Muscle layer of colon (tissue), 2 donors: ENCODE measurements around the gene PAFAH1B2.
"Not testable (repeated sequence)": the region's sequence is repeated elsewhere in the genome, so short reads cannot be mapped to it uniquely, and the experiment has no call there.

Experiments used
- H3K27ac ChIP-seq: one replicate; pipeline ENCODE4 v1.7.0; 2013; ENCODE audit warnings: low read depth, mild to moderate bottlenecking, low read length, moderate library complexity
- H3K27me3 ChIP-seq, 2 donors: one replicate each; pipeline ENCODE4 v1.7.0; 2013; ENCODE audit warnings: low read length in 2 of 2, mild to moderate bottlenecking in 2 of 2; ENCODE audit not compliant: insufficient read depth in 2 of 2, control insufficient read depth in 1 of 2
- H3K36me3 ChIP-seq: one replicate; pipeline ENCODE4 v1.7.0; 2013; ENCODE audit warnings: mild to moderate bottlenecking, low read length; ENCODE audit not compliant: insufficient read depth
- H3K4me1 ChIP-seq: one replicate; pipeline ENCODE4 v1.7.0; 2013; ENCODE audit warnings: mild to moderate bottlenecking, low read length; ENCODE audit not compliant: insufficient read depth
- H3K4me3 ChIP-seq, 2 donors: one replicate each; pipeline ENCODE4 v1.7.0; 2013; ENCODE audit warnings: low read length in 2 of 2, low read depth in 1 of 2, mild to moderate bottlenecking in 1 of 2, moderate library complexity in 1 of 2
- H3K9ac ChIP-seq: one replicate; pipeline ENCODE4 v1.7.0; 2013; ENCODE audit warnings: low read length
- H3K9me3 ChIP-seq: one replicate; pipeline ENCODE4 v1.7.0; 2013; ENCODE audit warnings: mild to moderate bottlenecking, low read length
- donor health status: abdominal sarcoma.
- donor health status: Adenocarcinoma of cecum.

The PAFAH1B2 gene

GRCh38 chr11:117200813-117201657 lies 56.9 kb downstream of the PAFAH1B2 start:
- H3K9ac ChIP-seq: peak overlapping the region; percentile 99
- no peaks in the 10 kb centered on the region for H3K27me3 ChIP-seq
- peaks cover 32% of the 10 kb centered on the region for H3K4me1 ChIP-seq
- peak overlapping the region; percentile 96 for H3K27ac ChIP-seq
- H3K4me3 ChIP-seq: peak overlapping the region; percentile 86 to 97
- peaks cover 58% of the 10 kb centered on the region for H3K36me3 ChIP-seq
- no peaks in the 10 kb centered on the region for H3K9me3 ChIP-seq

GRCh38 chr11:117201658-117202305 lies 57.7 kb downstream of the PAFAH1B2 start:
- peaks cover 58% of the 10 kb centered on the region for H3K36me3 ChIP-seq
- H3K9ac ChIP-seq: peak overlapping the region; percentile 99
- peaks cover 32% of the 10 kb centered on the region for H3K4me1 ChIP-seq
- H3K27ac ChIP-seq: peak overlapping the region; percentile 96
- no peaks in the 10 kb centered on the region for H3K27me3 ChIP-seq
- H3K4me3 ChIP-seq: peak overlapping the region; percentile 86 to 97
- H3K9me3 ChIP-seq: no peaks in the 10 kb centered on the region

DNA sequence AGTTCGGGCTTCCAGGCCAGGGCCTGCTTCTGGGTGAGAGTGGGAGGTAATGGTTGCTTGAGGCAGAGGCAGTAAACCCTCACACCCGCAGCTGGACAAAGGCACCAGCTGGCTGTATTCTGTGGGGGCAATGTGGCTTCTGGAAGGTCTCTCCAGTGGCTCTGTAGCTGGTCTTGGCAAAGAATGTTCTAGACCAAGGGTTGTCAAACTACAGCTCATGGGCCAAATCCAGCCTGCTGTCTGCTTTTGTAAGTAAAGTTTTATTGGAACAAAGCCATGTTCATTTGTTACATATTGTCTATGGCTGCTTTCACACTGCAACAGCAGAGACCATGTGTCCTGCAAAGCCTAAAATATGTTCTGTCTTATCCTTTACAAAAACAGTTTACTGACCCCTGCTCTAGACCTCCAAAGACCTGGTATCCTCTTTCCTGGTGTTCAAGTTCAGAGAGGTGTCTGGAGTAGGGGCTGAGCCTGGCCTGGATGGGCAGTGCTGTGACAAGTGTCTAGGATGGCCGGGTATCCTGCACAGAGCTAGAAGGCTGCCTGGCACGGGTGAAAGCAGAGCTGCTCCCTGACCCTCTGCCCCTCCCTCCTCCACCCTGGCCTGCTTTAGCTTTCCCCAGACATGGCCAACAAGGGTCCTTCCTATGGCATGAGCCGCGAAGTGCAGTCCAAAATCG lies 58.4 kb downstream of the PAFAH1B2 start:
- no peaks in the 10 kb centered on the region for H3K9me3 ChIP-seq
- no peaks in the 10 kb centered on the region for H3K27me3 ChIP-seq
- H3K4me3 ChIP-seq: peak overlapping the region; percentile 86 to 97
- H3K4me1 ChIP-seq: peaks cover 26% of the 10 kb centered on the region
- peak overlapping the region; percentile 96 for H3K27ac ChIP-seq
- peaks cover 58% of the 10 kb centered on the region for H3K36me3 ChIP-seq
- peak overlapping the region; percentile 99 for H3K9ac ChIP-seq

GRCh38 chr11:117203069-117203407 lies 59.0 kb downstream of the PAFAH1B2 start:
- Histone ChIP-seq H3K36me3 (peaks cover 58% of the 10 kb centered on the region), H3K4me3 (peak overlapping the region; percentile 86 to 97), H3K4me1 (peaks cover 24% of the 10 kb centered on the region), H3K27ac (peak overlapping the region; percentile 96), H3K9ac (peak overlapping the region; percentile 99), H3K27me3 (no peaks in the 10 kb centered on the region), H3K9me3 (no peaks in the 10 kb centered on the region)

DNA sequence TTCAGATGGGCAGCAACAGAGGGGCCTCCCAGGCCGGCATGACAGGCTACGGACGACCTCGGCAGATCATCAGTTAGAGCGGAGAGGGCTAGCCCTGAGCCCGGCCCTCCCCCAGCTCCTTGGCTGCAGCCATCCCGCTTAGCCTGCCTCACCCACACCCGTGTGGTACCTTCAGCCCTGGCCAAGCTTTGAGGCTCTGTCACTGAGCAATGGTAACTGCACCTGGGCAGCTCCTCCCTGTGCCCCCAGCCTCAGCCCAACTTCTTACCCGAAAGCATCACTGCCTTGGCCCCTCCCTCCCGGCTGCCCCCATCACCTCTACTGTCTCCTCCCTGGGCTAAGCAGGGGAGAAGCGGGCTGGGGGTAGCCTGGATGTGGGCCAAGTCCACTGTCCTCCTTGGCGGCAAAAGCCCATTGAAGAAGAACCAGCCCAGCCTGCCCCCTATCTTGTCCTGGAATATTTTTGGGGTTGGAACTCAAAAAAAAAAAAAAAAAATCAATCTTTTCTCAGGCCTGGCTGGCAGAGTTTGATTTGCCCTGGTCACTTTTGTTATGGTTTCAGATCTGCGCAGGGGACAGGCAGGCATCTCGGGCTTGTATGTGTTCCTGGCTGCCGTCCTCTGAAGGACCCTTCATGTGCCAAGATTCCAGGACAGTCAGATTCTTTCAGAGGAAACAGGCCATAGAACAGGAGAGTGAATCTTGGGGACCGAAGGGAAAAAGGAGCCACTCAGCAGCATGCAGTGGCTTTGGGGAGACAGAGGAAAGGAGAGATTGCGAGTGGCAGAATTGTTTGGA lies 60.4 kb downstream of the PAFAH1B2 start:
- H3K27ac ChIP-seq: peak overlapping the region; percentile 96
- no peaks in the 10 kb centered on the region for H3K9me3 ChIP-seq
- no peaks in the 10 kb centered on the region for H3K27me3 ChIP-seq
- peak overlapping the region in 1 of 2 donors; percentile 97 for H3K4me3 ChIP-seq
- H3K36me3 ChIP-seq: peaks cover 58% of the 10 kb centered on the region
- H3K9ac ChIP-seq: peak overlapping the region; percentile 99
- H3K4me1 ChIP-seq: peaks cover 19% of the 10 kb centered on the region

DNA sequence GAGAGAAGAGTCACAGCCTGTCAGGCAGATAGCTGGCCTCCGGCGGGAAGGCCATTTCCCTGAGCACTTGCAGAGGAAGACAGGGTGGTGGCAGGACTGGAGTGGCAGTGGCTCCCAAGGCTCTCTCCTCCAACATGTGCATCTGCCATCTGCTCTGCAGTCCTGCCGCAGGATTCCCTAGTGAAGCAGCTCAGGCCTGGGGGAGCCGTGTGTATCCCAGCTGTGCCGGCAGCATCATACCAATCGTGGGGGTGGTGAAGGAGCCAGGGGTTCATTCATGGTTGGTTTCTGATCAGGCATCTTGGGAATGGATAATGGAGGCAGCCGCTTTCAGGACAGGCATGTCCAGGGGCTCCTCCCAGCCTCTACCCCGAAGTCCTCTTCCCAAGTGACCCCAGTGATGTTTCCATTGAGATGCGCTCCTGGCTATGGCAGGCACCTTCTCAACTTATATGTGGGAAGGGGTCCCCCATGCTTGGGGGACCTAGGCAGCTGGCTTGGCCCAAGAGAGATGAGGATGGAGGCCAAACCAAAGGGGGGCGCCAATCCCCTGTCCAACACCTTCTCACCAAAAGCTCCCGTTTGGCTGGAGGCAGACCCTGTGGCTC lies 61.2 kb downstream of the PAFAH1B2 start:
- H3K27ac ChIP-seq: peak overlapping the region; percentile 96
- peaks cover 19% of the 10 kb centered on the region for H3K4me1 ChIP-seq
- H3K36me3 ChIP-seq: peaks cover 54% of the 10 kb centered on the region

GRCh38 chr11:117206111-117206510 lies 62.0 kb downstream of the PAFAH1B2 start:
- H3K36me3 ChIP-seq: peaks cover 46% of the 10 kb centered on the region
- H3K9ac ChIP-seq, H3K9me3 ChIP-seq, H3K27me3 ChIP-seq, H3K4me3 ChIP-seq: not testable (repeated sequence)
- peak overlapping the region; percentile 76 for H3K27ac ChIP-seq
- H3K4me1 ChIP-seq: peaks cover 19% of the 10 kb centered on the region

More for the DNA sequence above, 61.2 kb downstream of the PAFAH1B2 start:
- H3K9me3 ChIP-seq: no peaks in the 10 kb centered on the region
- H3K9ac ChIP-seq: peak overlapping the region; percentile 99
- no peaks in the 10 kb centered on the region for H3K27me3 ChIP-seq
- peak overlapping the region in 1 of 2 donors; percentile 97 for H3K4me3 ChIP-seq

DNA sequence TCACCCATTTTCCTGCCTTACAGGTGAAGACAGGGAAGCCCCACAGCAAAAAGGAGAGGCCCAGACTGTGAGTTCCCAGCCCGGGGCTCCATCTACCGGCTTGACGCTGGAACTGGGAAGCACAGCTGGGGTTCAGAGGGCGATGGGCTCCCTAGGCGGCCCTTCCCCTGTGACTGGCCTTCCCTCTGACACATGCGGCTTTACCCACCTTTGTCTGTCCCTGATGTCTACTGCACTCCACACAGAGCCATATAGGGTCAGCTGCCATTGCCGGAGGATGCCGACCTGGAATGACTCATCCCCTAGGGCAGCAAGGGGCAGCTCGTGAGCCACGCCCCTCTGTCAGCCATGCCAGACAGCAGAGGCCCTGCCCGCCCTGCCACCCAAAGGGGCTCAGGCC lies 62.8 kb downstream of the PAFAH1B2 start:
- peaks cover 38% of the 10 kb centered on the region for H3K36me3 ChIP-seq
- H3K27ac ChIP-seq: not testable (repeated sequence)

DNA sequence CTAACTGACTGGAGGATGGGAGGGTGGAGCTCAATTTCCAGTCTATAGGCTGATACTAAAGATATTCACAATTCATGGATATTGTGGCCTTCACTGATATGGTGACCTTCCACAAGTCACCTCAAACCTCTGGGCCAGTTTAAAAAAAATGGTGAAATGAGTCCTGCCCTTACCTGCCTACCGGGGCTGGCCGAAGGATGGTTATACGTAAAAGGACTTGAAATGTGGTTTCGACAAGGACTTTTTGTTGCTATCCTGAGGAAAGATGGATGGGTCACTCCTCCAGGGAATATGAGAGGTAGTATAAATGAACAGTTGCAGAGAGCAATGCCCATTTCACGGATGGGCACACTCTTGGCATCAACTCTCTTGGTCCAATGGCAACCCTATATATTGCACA lies 63.4 kb downstream of the PAFAH1B2 start:
- Histone ChIP-seq H3K36me3 (peaks cover 32% of the 10 kb centered on the region), H3K4me1 (peaks cover 19% of the 10 kb centered on the region)
- not testable (repeated sequence) for H3K9me3 ChIP-seq, H3K4me3 ChIP-seq, H3K9ac ChIP-seq, H3K27me3 ChIP-seq, H3K27ac ChIP-seq

More for the DNA sequence above, 62.8 kb downstream of the PAFAH1B2 start:
- not testable (repeated sequence) for H3K9ac ChIP-seq, H3K9me3 ChIP-seq, H3K27me3 ChIP-seq, H3K4me3 ChIP-seq
- H3K4me1 ChIP-seq: peaks cover 19% of the 10 kb centered on the region

DNA sequence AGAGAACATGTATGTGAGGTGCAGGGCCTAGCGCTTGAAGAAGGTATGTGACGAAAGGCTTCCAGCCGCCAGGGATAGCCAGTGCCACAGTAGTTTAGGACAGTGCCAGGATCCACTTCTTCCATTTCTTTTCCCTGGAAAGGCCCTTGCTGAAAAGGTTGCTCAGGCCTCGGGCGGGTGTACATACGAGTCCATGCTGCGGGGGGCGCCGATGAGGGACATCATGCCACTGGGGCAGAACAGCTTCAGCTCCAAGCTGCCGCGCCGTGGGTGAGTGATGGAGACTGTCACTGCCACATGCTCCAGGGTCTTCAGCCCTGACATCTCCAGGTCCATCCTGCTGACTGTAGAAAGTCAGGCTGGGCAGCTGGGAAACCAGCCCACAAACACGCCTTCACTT lies 64.6 kb downstream of the PAFAH1B2 start:
- H3K4me3 ChIP-seq, H3K27ac ChIP-seq, H3K9me3 ChIP-seq, H3K27me3 ChIP-seq, H3K9ac ChIP-seq: not testable (repeated sequence)
- Histone ChIP-seq H3K4me1 (peaks cover 19% of the 10 kb centered on the region), H3K36me3 (peaks cover 30% of the 10 kb centered on the region)
